Measurements from ENCODE around the gene PARD6B.
"Not testable (repeated sequence)": the region's sequence is repeated elsewhere in the genome, so short reads cannot be mapped to it uniquely, and the experiment has no call there.

The PARD6B gene

DNA sequence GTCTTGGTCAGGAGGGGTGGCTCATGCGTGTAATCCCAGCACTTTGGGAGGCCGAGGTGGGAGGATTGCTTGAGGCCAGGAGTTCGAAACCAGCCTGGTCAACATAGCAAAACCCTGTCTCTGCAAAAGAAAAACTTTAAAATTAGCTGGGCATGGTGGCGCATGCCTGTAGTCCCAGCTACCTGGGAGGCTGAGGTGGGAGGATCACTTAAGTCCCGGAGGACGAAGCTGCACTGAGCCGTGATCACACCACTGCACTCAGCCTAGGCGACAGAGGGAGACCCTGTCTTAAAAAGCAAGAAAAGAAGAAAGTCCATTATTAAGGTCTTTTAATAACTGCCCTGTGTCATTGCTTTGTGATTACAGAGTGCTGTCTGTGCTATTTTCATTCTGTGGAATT, 47.6 kb downstream of the PARD6B start:
- not testable (repeated sequence) for DNase-seq

DNA sequence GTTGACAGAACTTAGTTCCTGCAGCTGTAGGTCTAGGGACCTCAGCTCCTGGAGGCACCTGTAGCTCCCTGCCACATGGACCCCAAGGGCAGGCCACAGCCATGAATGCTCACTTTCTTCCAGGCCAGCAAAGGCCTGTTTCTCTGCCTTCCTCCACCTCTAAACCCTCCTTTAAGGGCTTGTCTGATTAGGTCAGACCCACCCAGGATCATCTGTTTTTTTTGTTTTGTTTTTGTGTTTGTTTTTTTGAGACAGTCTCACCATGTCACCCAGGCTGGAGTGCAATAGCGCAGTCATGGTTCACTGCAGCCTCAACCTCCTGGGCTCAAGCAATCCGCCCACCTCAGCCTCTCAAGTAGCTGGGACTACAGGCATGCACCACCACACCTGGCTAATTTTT, 52.0 kb downstream of the PARD6B start:
- DNase-seq, result no peak

GRCh38 chr20:50783903-50784302, 52.5 kb downstream of the PARD6B start:
- no peak for DNase-seq

- no peak for DNase-seq
Measured at GRCh38 chr20:50784464-50784863, 53.1 kb downstream of the PARD6B start.

DNA sequence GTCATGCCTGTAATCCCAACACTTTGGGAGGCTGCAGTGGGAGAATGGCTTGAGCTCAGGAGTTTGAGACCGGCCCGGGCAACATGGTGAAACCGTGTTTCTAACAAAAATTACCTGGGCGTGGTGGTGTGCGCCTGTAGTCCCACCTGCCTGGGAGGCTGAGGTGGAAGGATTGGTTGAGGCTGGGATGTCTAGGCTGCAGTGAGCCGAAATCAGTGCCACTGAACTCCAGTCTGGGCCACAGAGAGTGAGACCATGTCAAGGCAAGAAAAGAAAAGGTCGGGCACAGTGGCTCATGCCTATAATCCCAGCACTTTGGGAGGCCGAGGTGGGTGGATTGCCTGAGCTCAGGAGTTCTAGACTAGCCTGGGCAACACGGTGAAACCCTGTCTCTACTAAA, 55.3 kb downstream of the PARD6B start:
- DNase-seq, result no peak

GRCh38 chr20:50787181-50787580, 55.8 kb downstream of the PARD6B start:
- no peak for DNase-seq

GRCh38 chr20:50788045-50788991, 56.9 kb downstream of the PARD6B start:
- no peak for DNase-seq

DNA sequence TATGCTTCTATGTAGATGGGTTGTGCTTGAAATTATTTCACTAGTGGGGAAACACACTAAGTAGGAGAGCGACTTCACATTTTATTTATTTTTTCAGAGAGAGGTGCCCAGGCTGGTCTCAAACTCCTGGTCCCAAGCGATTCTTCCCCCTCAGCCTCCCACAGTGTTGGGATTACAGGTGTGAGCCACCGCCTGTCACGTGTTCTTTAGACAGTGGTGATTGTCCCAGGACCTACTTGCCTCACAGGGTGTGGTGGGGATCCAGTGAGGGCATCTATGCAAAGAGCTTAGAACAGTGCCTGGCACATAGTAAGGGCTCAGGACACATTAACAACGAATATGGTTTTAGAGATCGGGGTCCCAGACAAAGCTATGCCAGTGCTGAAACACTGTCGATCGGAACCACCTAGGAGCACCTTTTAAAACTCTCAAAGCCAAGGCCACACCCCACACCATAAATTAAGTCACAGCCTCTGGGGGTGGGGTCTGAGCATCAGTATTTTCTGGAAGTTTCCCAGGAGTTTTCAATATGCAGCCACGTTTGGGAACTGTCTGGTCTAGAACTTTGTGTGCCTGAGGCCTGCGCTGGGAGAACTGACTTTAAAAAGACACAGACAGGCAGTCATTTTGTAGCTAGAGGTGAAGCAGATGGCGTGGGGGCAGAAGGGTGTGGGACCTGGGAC, 58.7 kb downstream of the PARD6B start:
- no peak for DNase-seq

GRCh38 chr20:50790651-50791277, 59.4 kb downstream of the PARD6B start:
- DNase-seq, result peak; percentile 74

DNA sequence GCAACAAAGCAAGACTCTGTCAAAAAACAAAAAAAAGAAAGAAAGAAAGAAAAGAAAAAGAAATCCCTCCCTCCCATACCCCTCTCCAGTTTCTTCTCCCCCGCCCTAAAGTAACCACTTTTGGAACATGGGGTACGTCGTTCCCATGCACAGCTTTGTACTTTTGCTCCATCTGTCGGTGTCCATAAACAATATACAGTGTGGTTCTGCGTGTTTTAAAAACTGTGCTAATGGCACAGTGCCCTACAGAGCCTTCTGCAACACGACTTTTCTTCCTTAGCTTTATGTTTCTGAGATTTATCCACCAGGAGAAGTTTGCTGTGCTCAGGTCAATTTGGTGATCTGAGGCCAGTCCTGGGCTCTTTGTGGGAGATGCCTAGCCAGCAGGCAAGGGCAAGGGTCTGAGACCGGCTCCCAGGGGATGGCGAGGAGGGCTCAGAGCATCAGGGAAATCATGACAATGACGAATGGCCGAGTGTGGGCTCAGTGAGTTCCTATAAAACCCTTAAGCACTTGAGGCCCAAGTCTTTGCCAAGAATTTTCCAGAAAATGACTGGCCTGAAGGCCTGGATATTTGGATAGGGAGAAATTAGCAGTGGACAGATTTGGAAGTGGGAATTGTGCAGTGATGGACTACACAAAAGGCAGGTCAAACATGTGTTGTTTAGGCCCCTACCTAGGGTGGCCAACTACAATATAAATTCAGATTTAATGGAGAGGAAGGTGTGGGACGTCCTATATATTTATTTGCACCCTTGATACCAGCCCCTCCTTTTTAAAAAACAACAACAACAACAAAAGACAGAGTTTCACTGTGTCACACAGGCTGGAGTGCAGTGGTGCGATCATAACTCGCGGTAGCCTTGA, 61.6 kb downstream of the PARD6B start:
- DNase-seq, result no peak

DNA sequence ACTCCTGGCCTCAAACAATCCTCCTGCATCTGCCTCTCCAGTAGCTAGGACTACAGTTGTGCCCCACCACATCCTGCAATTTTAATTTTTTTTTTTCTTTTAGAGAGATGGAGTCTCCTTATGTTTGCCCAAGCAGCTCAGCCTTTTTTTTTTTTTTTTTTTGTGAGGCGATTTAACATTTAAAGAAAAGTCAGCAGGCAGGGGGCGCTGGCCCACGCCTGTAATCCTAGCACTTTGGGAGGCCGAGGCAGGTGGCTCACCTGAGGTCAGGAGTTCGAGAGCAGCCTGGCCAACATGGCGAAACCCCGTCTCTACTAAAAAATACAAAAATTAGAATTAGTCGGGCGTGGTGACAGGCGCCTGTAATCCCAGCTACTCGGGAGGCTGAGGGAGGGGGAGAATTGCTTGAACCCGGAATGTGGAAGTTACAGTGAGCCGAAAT, 62.2 kb downstream of the PARD6B start:
- peak; percentile 16 for DNase-seq

DNA sequence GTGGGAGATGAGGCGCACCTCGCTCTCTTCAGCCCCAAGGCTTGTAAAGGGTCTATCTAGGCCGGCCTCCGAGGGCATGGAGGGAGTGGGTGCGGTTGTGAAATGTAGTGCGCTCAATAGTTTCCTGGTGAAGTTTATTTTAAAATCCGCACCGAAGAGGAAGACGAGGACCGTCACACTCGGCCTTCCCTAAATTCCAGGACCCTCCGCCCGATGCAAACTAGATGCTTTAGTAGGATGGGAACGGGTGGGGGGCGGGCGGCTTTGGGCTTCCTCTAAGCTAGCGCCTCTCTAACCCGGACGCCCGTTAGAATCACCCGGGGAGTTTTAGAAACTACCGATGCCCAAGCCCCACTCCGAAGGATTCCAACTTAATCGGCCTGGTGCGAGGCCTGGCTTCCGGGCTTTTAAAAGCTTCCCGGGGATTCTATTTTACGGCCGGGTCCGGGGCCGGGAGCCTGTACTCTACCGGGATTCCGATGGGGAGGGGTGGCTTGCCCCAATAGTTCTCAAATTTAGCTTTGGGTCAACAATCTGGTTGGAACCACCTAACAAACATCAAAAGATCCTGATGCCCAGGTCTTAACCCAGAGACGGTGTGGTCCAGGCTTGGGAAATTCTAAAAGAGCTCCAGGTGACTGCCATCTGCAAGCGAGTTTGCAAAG, 62.9 kb downstream of the PARD6B start:
- DNase-seq, result no peak

GRCh38 chr20:50794846-50795634, 63.7 kb downstream of the PARD6B start, which contains the start of gene BCAS4:
Gene BCAS4, plus strand, starts transcription at chr20:50795061. Its CDS starts 23 bp downstream, at chr20:50795084.
- peak; percentile 74 for DNase-seq

DNA sequence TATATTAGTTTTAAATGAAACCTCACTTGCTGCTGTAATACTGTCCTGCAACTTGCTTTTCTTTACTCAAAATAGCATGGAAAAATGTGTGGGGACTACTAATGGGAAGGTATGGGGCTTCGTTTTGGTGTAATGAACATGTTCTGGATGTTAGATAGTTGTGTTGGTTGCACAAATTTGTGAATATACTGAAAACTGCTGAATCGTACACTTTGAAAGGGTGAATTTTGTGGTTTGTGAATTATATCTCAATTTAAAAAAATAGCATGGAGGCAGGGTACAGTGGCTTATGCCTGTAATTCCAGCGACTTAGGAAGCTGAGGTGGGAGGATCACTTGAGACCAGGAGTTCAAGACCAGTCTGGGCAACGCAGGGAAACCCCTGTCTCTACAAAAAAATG, 65.8 kb downstream of the PARD6B start:
- DNase-seq, result no peak

GRCh38 chr20:50798650-50799049, 67.3 kb downstream of the PARD6B start:
- DNase-seq, result no peak

DNA sequence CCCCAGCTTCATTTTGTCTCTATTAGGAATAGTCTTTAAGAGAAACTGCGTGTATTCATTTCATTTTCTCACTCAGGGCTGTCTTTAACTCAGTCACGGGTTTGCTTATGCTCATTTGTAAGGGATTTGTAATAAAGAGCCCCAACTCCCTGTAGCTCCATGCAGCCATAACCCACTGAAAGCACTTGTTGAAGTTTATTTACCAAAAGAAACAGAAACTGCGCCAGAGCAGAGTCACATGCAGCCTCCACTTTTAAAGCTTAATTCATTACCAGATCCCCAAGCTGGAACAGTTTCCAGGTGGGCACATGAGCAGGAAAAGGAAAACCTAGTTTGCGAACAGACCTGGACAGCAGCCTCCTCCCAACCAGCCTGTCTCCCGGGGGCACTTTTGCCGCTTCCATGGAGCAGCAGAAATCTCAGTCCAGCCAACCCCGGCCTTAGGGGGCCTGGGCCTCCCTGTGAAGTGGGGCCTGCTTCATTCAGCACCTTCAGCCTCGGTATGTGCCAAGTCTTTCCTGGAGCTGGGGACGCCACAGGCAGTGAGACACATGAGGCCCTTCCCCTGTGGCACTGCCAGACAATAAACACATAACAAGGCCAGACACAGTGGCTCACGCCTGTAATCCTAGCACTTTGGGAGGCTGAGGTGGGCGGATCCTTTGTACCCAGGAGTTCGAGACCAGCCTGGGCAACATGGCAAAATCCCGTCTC, 68.0 kb downstream of the PARD6B start:
- DNase-seq, result no peak

DNA sequence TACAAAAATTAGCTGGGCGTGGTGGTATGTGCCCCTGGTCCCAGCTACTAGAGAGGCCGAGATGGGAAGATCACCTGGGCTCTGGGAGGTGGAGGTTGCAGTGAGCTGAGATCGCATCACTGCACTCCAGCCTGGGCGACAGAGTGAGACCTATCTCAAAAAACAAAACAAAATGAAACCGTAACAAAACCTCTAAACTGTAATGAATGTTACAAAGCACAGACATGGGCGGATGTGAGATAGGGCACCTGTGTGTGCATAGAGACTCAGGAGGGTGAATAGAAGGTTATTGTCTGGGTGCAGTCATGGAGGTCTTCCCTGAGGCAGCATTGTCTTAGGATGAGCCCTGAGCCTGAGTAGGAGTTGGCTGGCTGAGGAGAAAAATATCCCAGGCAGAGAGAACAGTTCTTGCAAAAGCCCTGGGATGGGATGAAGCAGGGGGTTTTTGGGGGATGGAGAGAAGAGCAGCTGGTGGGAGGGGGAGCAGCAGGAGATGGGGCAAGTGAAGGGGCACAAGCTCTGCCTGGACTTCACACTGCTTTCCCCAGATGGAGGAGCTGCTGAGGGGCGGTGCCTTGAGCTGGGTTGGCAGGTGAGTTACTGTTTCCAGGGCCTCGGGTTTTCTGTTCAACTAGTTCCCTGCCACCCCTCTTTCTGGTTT, 68.6 kb downstream of the PARD6B start:
- no peak for DNase-seq

DNA sequence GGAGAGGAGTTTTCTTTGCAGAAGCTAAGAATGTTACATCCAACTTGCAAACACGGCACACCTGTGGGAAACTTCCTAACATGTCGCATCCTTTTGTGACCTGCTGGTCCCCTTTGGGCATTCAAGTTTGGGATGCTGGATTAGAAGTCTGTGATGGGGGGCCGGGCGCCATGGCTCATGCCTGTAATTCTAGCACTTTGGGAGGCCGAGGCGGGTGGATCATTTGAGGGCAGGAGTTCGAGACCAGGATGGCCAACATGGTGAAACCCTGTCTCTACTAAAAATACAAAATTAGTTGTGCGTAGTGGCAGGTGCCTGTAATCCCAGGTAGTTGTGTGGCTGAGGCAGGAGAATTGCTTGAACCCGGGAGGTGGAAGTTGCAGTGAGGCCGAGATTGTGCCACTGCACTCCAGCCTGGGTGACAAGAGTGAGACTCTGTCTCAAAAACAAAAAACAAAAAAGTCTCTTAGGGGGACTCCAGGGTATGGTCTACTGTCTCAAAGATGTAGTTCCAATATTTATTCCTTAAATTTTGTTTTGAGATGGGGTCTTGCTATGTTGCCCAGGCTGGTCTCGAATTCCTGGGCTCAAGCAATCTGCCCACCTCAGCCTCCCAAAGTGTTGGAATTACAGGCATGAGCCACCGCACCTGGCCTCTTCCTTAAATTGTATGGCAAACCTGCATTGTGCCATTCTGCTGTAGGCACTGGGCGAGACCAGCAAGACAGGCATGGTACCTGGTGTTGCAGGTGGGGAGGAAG, 69.8 kb downstream of the PARD6B start:
- DNase-seq, result not testable (repeated sequence)

DNA sequence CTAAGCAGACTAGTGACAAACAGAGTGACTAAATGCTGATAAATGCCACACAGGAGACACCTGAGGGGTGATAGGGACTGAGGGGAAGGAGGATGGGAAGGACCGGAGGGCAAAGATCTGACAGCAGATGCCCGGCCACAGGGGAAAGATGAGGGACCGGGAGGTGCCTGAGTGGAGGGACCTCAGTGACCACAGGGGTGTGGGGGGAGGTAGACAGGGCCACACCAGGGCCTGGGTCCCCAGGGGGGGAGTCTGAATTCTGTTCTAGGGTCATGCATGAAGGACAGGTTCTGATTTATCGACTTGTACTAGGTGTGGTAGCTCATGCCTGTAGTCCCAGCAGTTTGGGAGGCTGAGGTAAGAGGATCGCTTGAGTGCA, 70.4 kb downstream of the PARD6B start:
- DNase-seq, result no peak
